DND-41 (cell line): ENCODE measurements around the gene EPN3.

Experiments used
- CTCF ChIP-seq: IDR thresholded peaks from 2 replicates; pipeline ENCODE4 v1.5.1; 2012; ENCODE audit warnings: borderline replicate concordance, low read length, moderate library complexity, mild to moderate bottlenecking; ENCODE audit not compliant: poor library complexity, severe bottlenecking; ENCODE audit errors: extremely low read depth
- EZH2 ChIP-seq: IDR thresholded peaks from 3 replicates; pipeline ENCODE4 v1.6.1; 2012; ENCODE audit warnings: borderline replicate concordance, low read depth, mild to moderate bottlenecking, moderate library complexity, low read length, inconsistent platforms; ENCODE audit not compliant: severe bottlenecking

- no peak for TF ChIP-seq EZH2
- TF ChIP-seq CTCF, result no peak
These were observed 38.0 kb downstream of the EPN3 start for GRCh38 chr17:50570528-50570927.
